GM21529 (cell line): ENCODE results near the gene ACOT7.
A peak's percentile ranks its signal among the peaks of the same experiment; 100 is the strongest.

Experiments
- ATAC-seq: cut with Tn5 transposase; IDR thresholded peaks from one replicate; pipeline ENCODE4 v1.9.1; 2021; ENCODE audit not compliant: unreplicated experiment

ACOT7 gene

DNA sequence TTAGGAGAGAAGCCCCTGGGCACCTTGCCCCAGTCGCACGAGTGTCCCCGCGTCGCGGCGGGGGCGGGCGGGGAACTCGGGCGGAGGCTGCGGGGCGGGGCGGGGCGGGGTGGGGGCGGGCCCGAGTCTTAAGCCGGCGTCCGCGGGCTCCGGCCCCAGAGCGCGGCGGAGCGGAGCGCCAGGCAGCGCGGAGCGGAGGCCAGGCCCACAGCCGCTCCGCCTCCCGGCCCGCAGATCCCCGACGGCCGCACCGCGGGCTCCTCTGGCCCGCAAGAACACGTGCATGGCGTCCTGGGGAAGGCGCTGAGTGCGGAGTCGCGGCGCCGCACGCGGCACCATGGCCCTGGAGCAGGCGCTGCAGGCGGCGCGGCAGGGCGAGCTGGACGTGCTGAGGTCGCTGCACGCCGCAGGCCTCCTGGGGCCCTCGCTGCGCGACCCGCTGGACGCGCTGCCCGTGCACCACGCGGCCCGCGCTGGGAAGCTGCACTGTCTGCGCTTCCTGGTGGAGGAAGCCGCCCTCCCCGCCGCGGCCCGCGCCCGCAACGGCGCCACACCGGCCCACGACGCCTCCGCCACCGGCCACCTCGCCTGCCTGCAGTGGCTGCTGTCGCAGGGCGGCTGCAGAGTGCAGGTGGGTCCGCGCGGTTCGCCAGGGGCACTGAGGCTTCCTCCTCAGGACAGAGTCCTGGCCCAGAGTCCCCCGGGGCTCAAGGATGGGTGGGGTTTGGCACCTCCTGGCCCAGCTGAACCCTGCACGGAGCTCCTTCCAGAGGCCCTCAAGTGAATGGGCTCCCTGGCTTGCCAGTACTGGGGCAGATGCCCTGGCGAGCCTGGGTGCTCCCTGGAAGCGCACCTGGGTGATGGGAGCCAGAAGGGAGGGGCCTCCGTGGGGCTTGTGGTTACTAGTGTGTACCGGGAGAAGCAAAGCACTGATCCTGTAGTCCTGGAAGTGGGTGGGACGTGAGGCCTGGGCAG lies 31.3 kb upstream of the ACOT7 start, which contains the start of gene ESPN:
Gene ESPN (plus strand): TSS at position 158 of the 975 bp plus-strand sequence. CDS start 180 bp downstream, at position 338.
- no peak for ATAC-seq

DNA sequence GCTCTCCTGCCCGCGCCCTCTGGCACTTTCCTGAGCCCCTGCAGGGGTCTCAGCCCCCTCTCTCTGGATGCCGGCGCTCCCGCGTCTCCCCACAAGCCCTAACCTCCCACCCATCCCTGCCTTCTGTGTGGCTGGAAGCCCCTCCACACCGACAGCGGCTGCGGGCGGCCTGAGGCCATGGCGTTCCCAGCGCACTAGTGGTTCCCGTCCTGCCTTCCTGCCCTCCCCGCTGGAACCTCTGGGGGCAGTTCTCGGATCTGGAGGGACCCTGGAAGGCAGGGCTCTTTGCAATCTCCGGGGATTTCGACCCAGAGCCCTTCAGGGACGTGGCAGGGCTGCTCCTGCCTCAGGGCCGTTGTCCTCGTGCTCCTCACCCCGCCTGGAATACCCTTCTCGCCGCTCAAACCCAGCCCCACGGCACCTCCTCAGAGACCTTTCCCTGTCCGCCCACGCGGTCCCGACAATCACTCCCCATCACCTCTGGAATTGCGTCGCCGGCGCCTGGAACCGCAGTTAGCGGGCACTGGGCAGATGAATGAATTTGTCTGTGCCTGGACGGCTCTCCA lies 30.5 kb upstream of the ACOT7 start:
- no peak for ATAC-seq

DNA sequence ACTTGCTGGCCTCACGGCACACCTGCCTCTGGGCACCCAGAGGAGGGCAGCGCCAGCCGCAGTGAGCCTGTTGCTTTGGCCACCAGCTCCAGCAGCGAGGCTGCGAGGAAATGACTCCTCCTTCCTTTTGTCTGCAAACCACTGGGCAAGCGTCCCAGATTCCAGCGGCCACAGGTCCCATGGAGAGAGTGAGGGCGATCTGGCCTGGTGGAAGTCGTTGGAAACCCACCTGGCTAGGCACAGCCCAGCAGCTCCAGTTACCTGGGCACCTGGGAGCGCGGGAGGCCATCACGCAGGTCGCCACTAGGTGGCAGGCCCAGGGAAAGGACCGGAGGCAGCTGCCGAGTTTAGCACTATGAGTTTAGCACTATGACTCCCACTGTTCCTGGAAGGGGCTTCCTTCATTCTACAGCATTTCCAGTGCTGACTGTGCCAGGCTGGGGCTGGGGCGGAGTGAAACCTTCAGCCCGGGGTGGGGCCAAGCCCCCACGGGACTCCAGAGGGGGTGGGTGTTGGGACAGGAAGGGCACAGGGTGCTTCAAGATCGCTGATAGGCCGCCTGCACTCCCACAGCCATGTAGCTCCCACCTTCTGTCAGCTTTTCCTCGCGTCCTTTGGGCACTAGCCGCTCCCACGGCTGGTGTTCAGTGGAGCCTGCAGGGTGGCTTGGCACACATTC lies 29.9 kb upstream of the ACOT7 start:
- no peak for ATAC-seq

DNA sequence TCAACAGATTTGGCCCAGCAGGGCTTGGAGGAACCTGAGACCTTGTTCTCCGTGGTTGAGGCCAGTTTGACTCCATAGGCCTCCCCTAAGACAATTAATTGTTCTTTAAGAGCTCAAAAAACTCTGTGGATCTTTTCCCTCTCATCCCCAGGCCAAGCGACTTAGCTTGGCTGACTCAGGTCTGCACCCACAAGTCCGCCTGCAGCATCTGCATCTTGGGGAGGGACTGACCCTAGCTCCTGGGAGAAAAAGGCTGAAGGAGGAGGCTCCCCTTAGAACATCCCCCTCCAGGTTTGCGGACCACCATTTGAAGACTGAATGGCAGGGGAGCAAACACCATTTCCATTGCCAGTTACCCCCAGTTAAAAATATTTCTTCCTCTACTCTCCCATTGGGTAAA lies 27.7 kb upstream of the ACOT7 start:
- no peak for ATAC-seq

DNA sequence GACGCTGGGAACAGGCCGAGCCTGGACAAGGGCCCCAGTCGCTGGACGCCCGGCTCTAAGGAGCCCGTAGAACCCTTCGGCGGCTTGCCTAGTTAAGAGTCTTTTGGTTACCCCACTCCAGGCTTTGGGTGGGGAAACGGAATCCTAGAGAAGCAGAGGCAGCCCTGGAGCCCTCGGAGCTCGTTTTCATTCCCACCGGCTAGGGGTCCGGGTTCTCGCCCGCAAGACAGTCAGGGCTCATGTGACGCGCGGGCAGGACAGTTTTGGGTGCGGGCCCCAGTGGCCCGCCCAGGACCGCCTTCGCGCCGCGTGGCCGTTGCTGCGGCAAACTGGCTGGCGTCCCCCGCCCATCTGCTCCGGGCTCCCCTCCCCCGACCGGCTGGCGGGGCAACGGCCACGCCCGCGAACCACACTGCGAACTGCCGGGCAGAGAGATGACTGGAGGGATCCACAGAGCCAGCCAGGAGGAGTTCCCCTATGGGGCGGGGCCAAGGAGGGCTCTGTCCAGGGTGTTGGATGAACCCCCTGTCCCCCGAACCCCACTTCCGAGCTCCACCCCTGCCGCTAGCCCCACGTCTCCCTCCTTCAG lies 27.0 kb upstream of the ACOT7 start:
- ATAC-seq: no peak

DNA sequence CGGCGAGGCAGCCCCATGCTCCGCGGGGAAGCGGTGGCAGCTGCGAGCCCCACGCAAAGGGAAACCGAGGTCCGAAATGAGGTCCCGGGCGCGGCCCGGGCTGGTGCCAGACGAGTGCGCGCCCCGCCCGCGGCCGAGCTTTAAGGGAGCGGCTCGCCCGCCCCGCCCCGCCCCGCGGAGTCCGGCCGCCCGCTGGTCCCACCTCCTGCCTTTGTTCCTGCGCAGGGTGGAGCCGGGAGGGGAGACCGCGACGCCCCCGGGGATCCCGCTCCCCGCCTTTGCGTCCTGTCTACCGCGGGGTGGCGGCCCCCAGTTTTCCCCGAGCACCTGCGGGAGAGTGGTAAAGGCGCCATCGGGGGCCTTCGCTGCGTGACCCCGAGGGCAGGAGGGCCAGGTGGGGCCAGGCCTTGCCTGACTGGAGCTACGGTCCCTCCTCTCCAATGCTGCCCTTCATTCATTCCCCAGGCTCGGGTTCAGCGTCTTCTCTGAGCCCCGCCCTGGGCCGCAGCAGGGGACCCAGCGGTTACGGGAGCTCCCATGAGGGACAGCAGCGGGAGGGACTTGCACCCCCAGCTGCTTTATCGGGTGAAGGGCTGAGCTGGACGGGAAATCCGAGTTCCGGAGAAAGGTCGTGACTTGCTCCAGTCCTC lies 26.4 kb upstream of the ACOT7 start, which contains the start of gene HES2:
Gene HES2 (minus strand): TSS at position 116 of the 650 bp plus-strand sequence. CDS start 99 bp downstream, at position 17.
- no peak for ATAC-seq

DNA sequence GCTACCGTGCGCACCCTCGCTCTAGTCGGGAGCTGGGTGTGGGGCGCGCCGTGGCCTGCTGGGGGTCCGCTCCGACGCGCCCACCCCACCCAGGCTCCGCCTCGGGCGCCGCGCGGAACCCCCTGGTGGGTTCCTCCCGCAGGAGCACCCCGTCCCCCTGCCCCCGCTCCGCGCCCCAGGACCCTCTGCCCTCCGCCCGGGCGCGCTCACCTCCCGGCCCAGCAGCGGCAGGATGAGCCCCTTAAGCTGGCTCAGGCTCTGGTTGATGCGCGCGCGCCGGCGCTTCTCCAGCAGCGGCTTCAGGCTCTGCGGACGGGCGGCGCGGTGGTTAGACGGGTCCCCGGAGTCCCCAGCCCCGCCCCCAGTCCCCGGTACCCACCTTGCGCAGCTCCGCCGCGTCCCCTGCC lies 25.8 kb upstream of the ACOT7 start:
- no peak for ATAC-seq

DNA sequence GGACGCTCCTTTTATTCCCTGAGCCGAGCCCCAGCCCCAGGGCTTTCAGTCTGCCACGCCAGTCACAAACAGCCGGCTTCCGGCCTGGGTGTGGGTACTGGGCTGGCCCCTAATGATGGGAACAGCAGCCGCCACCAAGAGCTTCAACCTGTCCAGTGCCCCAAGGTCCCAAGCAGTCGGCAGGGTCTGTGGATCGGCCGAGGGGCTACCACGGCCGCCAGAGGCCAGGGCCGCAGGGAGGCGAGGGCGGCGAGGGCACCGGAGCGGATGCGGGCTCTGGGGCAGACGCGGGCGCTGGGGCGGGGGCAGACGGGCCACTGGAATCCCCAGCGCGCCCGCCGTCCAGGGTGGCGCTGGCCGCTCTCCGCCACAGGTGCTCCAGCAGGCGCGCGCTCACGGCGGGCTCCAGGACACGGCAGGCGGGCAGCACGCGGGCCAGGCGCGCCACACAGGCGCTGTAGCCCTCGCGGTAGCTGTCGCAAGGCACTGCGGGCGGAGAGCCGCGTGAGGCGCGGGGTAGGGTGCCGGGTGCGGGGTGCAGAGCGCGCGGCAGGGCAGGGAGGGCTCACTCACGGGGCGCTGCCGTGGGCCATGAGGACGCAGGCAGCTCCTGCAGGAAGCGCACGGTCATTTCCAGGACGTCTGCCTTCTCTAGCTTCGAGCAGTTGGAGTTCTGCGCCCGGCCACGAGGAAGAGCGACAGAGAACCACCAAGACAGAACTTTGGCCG lies 25.3 kb upstream of the ACOT7 start:
- ATAC-seq: no peak

DNA sequence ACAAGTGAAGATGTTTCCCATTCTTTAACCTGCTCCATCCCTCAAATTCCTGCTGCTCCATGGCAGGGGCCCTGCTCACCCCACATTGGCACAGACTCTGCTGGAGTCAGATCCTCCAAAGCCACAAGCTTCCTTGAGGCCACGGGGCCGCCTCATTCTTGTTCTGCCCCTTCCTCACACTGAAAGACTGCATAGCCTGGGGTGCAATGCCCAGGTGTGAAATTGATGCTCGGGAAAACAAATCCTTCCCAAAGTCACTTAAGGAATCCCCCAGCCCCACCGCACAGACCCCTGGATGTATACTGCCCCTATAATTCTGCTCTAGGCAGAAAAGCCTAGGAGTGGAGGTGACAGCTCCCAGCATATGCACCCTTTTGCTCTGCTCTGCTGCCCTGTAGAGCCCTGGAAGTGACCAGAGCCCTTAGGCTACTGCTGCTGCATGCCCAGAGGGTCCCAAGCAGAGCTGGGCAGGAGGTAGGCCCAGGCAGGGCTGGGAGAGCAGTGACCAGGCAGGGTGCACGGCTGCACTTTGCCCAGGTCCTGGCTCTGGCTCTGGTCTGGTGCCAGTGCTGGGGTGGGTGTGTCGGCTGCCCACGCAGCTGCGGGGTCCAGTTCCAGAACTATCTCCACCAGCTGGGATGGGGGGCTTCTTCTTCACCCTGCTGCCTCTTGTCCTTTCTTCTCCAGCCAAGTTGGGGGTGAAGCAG lies 24.5 kb upstream of the ACOT7 start:
- ATAC-seq: no peak

DNA sequence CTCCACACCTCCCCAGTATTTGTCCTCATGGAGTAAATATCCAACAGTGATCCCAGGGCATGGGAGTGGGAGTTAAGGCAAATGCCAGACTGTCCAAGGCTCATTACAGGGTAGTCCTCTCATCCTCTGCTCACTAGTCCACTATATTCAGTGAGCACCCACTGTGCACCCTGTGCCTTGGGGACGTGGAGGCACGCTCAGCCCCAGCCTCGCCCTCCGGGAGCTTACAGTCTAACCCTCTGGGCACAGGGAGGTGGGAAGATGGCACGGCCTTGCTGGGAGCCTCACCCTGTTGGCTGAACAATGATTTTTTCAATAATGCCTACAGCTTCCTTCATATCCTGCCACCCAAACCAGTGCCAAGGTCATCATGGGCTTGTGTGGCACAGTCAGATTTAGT lies 23.3 kb upstream of the ACOT7 start:
- ATAC-seq: no peak

DNA sequence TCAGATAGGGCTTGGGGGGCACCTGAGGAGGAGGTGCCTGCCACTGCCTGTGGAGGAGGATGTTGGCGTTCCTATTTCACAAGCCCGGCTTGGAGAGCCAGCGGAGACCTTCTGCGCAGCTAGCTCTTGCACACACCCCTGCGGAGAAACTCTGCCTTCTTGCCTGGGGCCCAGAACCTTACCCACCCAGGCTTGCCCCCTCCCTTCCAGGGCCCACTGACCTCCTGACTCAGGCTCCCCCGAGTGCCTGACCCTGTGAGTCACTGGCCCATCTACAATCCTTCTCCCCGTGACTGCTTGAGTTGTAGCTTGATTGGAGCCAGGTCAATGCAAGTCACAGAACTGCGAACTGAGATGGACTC lies 22.7 kb upstream of the ACOT7 start:
- ATAC-seq: no peak

DNA sequence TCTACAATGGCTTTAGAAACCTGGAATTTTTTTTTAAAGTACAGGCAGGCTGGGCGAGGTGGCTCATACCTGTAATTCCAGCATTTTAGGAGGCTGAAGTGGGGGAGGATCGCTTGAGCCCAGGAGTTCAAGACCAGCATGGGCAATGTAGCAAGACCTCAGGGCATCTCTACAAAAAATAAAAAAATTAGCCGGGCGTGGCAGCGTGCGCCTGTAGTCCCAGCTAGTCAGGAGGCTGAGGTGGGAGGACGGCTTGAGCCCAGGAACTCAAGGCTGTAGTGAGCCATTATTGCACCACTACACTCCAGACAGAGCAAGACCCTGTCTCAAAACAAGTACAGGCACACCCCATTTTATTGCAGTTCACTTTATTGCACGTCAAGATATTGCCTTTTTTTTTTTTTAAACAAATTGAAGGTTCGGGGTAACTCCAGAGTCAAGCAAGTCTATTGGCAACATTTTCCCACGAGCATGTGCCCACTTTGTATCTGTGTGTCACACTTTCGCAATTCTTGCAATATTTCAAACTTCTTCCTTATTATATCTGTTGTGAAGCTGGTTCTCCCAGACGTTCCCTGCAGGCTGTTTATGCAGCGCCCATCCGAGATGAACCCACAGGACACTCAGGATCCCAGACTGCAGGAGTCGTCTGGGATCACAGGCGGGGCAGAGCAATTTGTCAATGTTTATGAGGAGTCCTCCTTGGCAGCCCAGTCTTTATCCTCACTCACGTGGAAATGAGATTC lies 21.5 kb upstream of the ACOT7 start:
- ATAC-seq: no peak

DNA sequence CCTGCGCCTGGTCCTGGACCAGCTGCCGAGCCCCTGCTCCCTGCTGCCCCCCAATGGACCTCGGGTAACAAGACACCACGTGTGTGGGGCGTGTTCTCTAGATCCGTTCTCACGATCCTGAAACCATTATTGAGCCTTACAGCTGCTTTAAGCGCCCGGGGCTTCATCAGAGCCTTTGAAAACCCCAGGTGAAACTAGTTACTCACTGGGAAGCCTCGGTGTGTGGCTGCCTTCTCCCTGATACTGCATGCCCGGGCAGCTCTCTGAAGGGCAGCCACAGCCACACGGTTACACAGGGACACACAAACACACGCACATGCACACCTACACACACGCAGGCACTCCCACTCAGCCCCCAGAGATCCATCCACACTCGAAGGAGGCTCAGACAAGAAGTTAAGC lies 20.9 kb upstream of the ACOT7 start:
- peak; percentile 73 for ATAC-seq

DNA sequence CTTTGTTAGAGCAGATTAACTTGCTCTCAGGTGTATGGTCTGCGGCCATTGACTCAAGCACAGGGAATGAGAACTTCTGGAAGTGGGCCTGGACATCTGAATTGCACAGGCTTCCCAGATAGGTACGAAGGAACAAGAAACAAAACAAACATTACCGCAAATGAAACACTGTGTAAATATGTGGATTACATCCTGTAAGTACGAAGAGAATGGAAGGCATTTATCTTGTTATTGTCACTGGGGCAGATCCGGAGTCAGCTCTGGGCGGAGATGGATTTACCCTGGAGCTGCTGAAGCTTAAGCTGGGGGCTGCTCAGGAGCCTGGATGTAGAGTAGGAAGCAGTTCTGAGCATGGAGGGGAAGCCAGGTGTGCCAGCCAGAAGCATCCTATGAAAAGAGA lies 19.3 kb upstream of the ACOT7 start:
- no peak for ATAC-seq

DNA sequence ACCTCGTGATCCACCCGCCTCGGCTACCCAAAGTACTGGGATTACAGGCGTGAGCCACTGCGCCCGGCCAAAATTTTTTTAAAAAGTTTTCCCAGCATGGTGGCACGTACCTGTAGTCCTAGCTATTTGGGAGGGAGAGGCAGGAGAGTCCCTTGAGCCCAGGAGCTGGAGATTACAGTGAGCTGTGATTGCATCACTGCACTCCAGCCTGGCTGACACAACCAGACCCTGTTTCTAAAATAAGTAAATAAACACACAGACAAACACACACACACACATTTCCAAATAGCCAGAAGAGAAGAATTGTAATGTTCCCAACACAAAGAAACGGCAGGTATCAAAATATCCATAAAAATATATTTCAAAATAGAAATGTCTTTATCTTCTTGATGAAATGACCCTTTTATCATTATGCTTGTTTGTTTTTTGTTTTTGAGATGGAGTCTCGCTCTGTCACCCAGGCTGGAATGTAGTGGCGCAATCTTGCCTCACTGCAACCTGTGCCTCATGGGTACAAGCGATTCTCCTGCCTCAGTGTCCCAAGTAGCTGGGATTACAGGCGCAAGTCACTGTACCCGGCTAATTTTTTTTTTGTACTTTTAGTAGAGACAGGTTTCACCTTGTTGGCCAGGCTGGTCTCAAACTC lies 16.8 kb upstream of the ACOT7 start:
- no peak for ATAC-seq

DNA sequence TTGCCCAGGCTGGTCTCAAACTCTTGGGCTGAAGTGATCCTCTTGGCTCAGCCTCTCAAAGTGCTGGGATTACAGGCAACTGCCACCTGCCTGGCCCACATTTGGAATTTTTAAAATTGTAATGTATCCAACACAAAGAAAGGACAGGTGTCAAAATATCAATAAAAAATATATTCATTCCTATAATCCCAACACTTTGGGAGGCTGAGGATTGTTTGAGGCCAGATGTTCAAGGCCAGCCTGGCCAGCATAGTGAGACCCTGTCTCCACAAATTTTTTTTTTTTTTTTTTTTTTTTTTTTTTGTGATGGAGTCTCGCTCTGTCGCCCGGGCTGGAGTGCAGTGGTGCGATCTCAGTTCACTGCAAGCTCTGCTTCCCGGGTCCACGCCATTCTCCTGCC lies 16.2 kb upstream of the ACOT7 start:
- no peak for ATAC-seq

DNA sequence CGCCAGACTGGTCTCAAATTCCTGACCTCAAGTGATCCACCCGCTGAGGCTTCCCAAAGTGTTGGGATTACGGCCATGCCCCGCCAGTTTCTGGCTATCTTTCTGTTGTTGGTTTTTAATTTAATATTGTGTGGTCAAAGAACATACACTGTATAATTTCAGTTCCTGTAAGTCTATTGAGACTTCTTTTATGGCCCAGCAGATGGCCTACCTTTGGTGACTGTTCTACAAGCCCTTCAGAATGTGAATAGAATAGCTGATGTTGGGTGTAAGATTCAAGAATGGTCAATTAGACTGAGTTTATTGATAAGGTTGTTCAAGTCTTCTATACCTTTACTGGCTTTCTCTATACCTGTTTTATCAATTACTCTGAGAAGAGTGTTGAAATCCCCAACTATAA lies 15.5 kb upstream of the ACOT7 start:
- ATAC-seq: no peak

DNA sequence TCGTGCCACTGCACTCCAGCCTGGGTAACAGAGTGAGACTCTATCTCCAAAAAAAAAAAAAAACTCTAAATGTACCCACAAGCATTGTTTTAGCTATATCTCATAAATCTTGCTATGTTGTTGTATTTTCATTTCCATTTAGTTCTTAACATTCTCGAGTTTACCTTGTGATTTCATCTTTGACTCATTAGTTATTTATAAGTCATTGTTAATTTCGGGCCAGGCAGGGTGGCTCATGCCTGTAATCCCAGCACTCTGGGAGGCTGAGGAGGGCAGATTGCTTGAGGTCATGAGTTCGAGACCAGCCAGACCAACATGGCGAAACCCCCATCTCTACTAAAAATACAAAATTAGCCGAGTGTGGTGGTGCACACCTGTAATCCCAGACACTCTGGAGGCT lies 14.5 kb upstream of the ACOT7 start:
- no peak for ATAC-seq
